GM12878 (cell line): ENCODE measurements around the gene FAM156B. TPM values are rescaled to one million over a fixed set of nuclear protein-coding genes. Genes with fewer than 3 reads are reported as not detected.

Experiments
- BHLHE40 ChIP-seq, 2 experiments: fragments of 450-650 bp in 1 of 2; IDR thresholded peaks; 2 replicates each; pipeline ENCODE4 v1.6.1; 2011 to 2017; ENCODE audit warnings: low read depth in 2 of 2, borderline replicate concordance in 1 of 2, improper control_type of control experiment in 1 of 2, low read length in 1 of 2, mild to moderate bottlenecking in 1 of 2
- FOXM1 ChIP-seq: IDR thresholded peaks from 2 replicates; pipeline ENCODE4 v1.6.1; 2012; ENCODE audit warnings: low read depth, mild to moderate bottlenecking, inconsistent platforms, low read length, moderate library complexity
- KAT2A ChIP-seq: conservative IDR thresholded peaks from 2 replicates; pipeline ENCODE4 v1.6.1; 2011; ENCODE audit warnings: low read depth, low read length; ENCODE audit not compliant: control insufficient read depth
- KDM1A ChIP-seq: fragments of 200-600 bp; sonication (generic); IDR thresholded peaks from 2 replicates; pipeline ENCODE4 v1.6.1; 2016; ENCODE audit warnings: borderline replicate concordance
- MTA3 ChIP-seq: IDR thresholded peaks from 2 replicates; pipeline ENCODE4 v1.6.1; 2012; ENCODE audit warnings: low read length, inconsistent platforms, borderline replicate concordance
- MXI1 ChIP-seq: fragments of 150-350 bp; IDR thresholded peaks from 2 replicates; pipeline ENCODE4 v1.6.1; 2011; ENCODE audit warnings: low read depth, mild to moderate bottlenecking, inconsistent platforms, low read length, improper control_type of control experiment
- NBN ChIP-seq: fragments of 450-650 bp; IDR thresholded peaks from 2 replicates; pipeline ENCODE4 v1.6.1; 2016
- NFXL1 ChIP-seq: fragments of 450-650 bp; IDR thresholded peaks from 2 replicates; pipeline ENCODE4 v1.6.1; 2017; ENCODE audit warnings: antibody characterized with exemption, mild to moderate bottlenecking, borderline replicate concordance
- POLR2AphosphoS5 ChIP-seq: IDR thresholded peaks from 2 replicates; pipeline ENCODE4 v1.6.1; 2011; ENCODE audit warnings: mild to moderate bottlenecking, low read length, inconsistent platforms
- RAD51 ChIP-seq: fragments of 450-650 bp; IDR thresholded peaks from 2 replicates; pipeline ENCODE4 v1.6.1; 2016; ENCODE audit warnings: moderate library complexity, mild to moderate bottlenecking, inconsistent platforms
- STAT1 ChIP-seq: fragments of 450-650 bp; conservative IDR thresholded peaks from 2 replicates; pipeline ENCODE4 v1.6.1; 2014; ENCODE audit warnings: antibody characterized with exemption, mild to moderate bottlenecking
- STAT3 ChIP-seq: IDR thresholded peaks from 2 replicates; pipeline ENCODE4 v1.6.1; 2011; ENCODE audit warnings: low read depth, low read length, improper control_type of control experiment
- TARDBP ChIP-seq: IDR thresholded peaks from 2 replicates; pipeline ENCODE4 v1.6.1; 2016; ENCODE audit warnings: borderline replicate concordance
- TCF3 ChIP-seq: IDR thresholded peaks from 2 replicates; pipeline ENCODE4 v1.6.1; 2012; ENCODE audit warnings: low read depth, mild to moderate bottlenecking, low read length, borderline replicate concordance; ENCODE audit not compliant: insufficient read depth
- ZNF207 ChIP-seq: fragments of 450-650 bp; IDR thresholded peaks from 2 replicates; pipeline ENCODE4 v1.6.1; 2014; ENCODE audit warnings: antibody characterized with exemption, mild to moderate bottlenecking, borderline replicate concordance
- polyA plus RNA-seq, 11 experiments: library from polyadenylated mRNA; depleted of rRNA in 4 of 11; unstranded in 6 of 11; stranded (reverse) in 5 of 11; fragments of >200 nt; fragmentation: Nextera tagmentation in 4 of 11; fragmentation: Illumina TruSeq in 1 of 11; extraction: Ambion mirVana in 4 of 11; extraction: Trizol in 1 of 11; gene quantifications; 1 replicate in 1 of 11; 2 replicates in 10 of 11; pipeline versions ENCODE4 v1.2.1 to v1.2.3, GENCODE V29; 2011 to 2016; ENCODE audit warnings: inconsistent platforms in 2 of 11, missing spikeins in 2 of 11, low read depth in 1 of 11
- total RNA-seq, 4 experiments: library from RNA; depleted of rRNA in 3 of 4; stranded (reverse); fragments of >200 nt in 3 of 4; fragmentation: Illumina TruSeq in 1 of 4; extraction: Trizol in 1 of 4; gene quantifications; 2 replicates each; pipeline versions ENCODE4 v1.2.1 to v1.2.3, GENCODE V29; 2013 to 2021
- TF ChIP-seq, protein P1 (sequence below): fragments of 450-650 bp; IDR thresholded peaks from 2 replicates; pipeline ENCODE4 v1.6.1; 2017; ENCODE audit warnings: borderline replicate concordance
- TF ChIP-seq, protein P2 (sequence below), 3 experiments: IDR thresholded peaks in 2 of 3; conservative IDR thresholded peaks in 1 of 3; 2 replicates each; pipeline ENCODE4 v1.5.1; 2011; ENCODE audit warnings: low read depth in 3 of 3, low read length in 3 of 3, mild to moderate bottlenecking in 3 of 3, control low read depth in 2 of 3, moderate library complexity in 2 of 3, inconsistent platforms in 1 of 3, mixed read lengths in 1 of 3; ENCODE audit not compliant: control insufficient read depth in 2 of 3, insufficient read depth in 1 of 3; ENCODE audit errors: extremely low read depth in 1 of 3
- TF ChIP-seq, protein P3 (sequence below): fragments of 450-650 bp; IDR thresholded peaks from 2 replicates; pipeline ENCODE4 v1.6.1; 2017; ENCODE audit warnings: mild to moderate bottlenecking, low read depth, inconsistent platforms; ENCODE audit not compliant: poor library complexity, severe bottlenecking
- TF ChIP-seq, protein P4 (sequence below): fragments of 450-650 bp; formaldehyde crosslinking; IDR thresholded peaks from 2 replicates; pipeline ENCODE4 v1.5.0; 2022; ENCODE audit warnings: mild to moderate bottlenecking, missing genetic modification characterization
- TF ChIP-seq, protein P5 (sequence below): IDR thresholded peaks from 2 replicates; pipeline ENCODE4 v1.6.1; 2011; ENCODE audit warnings: low read depth, mild to moderate bottlenecking, low read length, moderate library complexity, borderline replicate concordance; ENCODE audit errors: extremely low read depth

Gene FAM156B
- total and polyA plus RNA-seq, 10 of the 15 experiments (the other 5 are each of a cell fraction or from before 2014, with no cell fraction given): 0.53 to 27.9 (median 16.8) TPM

DNA sequence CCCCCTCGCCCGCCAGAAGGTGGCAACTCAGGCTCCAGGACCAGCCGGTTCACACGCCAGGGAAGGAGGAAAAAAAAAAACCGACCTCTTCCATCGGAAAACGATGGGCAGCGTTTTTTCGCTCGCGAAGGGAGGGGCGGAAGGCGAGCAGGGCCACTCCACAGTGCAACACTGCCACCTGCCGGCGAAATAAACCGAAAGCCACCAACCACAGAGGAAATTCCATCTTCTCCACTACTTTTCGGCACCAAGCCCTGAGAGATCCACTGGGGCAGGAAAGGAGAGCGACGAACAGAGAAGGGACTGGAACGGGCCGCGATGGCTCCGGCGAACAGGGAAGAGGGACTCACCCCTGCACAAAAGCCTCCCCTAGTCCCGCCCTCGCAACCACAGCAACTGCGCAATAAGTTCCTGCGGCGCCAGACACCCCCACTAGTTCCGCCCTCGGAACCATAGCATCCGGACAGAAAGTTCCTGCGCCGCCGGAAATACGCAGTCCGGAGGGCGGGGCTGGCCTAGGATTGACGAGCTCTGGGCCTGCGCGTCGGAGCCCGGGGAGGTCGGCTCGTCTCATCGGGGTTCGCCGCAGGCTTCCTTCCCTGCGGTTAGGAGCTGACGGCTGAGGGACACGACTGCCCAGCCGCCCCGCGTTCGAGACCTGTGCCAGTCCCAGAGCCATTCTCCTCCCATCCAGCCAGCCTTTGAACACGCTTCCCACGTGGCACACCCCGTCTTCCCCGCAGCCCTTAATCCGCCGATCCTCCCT lies 37.8 kb downstream of the FAM156B start (continued):
- TF ChIP-seq, protein P1, sequence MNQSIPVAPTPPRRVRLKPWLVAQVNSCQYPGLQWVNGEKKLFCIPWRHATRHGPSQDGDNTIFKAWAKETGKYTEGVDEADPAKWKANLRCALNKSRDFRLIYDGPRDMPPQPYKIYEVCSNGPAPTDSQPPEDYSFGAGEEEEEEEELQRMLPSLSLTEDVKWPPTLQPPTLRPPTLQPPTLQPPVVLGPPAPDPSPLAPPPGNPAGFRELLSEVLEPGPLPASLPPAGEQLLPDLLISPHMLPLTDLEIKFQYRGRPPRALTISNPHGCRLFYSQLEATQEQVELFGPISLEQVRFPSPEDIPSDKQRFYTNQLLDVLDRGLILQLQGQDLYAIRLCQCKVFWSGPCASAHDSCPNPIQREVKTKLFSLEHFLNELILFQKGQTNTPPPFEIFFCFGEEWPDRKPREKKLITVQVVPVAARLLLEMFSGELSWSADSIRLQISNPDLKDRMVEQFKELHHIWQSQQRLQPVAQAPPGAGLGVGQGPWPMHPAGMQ: no peak
- TF ChIP-seq NBN (peak; percentile 95), NFXL1 (no peak), MXI1 (no peak; the same call in 1 of the 2 replicates), STAT3 (peak; percentile 78; the same call in 1 of the 2 replicates), TCF3 (0 out of 2 replicates have a peak, but pooled peaks have one; percentile 18), RAD51 (no peak), STAT1 (peak; percentile 93), MTA3 (no peak), POLR2AphosphoS5 (peak; percentile 83), KDM1A (no peak), FOXM1 (peak; percentile 80), BHLHE40 (IDR thresholded peaks at IDR 0.05; ENCODE audit: borderline replicate concordance in 1 of 2, low read depth in 2 of 2, low read length in 1 of 2) (peak; percentile 36 to 42; a peak in 2 of 4 replicates), TARDBP (no peak), KAT2A (no peak), ZNF207 (peak; percentile 100)
- TF ChIP-seq, protein P2, sequence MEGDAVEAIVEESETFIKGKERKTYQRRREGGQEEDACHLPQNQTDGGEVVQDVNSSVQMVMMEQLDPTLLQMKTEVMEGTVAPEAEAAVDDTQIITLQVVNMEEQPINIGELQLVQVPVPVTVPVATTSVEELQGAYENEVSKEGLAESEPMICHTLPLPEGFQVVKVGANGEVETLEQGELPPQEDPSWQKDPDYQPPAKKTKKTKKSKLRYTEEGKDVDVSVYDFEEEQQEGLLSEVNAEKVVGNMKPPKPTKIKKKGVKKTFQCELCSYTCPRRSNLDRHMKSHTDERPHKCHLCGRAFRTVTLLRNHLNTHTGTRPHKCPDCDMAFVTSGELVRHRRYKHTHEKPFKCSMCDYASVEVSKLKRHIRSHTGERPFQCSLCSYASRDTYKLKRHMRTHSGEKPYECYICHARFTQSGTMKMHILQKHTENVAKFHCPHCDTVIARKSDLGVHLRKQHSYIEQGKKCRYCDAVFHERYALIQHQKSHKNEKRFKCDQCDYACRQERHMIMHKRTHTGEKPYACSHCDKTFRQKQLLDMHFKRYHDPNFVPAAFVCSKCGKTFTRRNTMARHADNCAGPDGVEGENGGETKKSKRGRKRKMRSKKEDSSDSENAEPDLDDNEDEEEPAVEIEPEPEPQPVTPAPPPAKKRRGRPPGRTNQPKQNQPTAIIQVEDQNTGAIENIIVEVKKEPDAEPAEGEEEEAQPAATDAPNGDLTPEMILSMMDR (IDR thresholded peaks at IDR 0.05 in 2 of 3, conservative IDR thresholded peaks at IDR 0.05 in 1 of 3; ENCODE audit: control insufficient read depth in 2 of 3, extremely low read depth in 1 of 3, insufficient read depth in 1 of 3, low read depth in 3 of 3, low read length in 3 of 3): peak; percentile 82 to 97 (median 91)
- TF ChIP-seq, protein P3, sequence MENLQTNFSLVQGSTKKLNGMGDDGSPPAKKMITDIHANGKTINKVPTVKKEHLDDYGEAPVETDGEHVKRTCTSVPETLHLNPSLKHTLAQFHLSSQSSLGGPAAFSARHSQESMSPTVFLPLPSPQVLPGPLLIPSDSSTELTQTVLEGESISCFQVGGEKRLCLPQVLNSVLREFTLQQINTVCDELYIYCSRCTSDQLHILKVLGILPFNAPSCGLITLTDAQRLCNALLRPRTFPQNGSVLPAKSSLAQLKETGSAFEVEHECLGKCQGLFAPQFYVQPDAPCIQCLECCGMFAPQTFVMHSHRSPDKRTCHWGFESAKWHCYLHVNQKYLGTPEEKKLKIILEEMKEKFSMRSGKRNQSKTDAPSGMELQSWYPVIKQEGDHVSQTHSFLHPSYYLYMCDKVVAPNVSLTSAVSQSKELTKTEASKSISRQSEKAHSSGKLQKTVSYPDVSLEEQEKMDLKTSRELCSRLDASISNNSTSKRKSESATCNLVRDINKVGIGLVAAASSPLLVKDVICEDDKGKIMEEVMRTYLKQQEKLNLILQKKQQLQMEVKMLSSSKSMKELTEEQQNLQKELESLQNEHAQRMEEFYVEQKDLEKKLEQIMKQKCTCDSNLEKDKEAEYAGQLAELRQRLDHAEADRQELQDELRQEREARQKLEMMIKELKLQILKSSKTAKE: peak; percentile 69
- TF ChIP-seq, protein P4, sequence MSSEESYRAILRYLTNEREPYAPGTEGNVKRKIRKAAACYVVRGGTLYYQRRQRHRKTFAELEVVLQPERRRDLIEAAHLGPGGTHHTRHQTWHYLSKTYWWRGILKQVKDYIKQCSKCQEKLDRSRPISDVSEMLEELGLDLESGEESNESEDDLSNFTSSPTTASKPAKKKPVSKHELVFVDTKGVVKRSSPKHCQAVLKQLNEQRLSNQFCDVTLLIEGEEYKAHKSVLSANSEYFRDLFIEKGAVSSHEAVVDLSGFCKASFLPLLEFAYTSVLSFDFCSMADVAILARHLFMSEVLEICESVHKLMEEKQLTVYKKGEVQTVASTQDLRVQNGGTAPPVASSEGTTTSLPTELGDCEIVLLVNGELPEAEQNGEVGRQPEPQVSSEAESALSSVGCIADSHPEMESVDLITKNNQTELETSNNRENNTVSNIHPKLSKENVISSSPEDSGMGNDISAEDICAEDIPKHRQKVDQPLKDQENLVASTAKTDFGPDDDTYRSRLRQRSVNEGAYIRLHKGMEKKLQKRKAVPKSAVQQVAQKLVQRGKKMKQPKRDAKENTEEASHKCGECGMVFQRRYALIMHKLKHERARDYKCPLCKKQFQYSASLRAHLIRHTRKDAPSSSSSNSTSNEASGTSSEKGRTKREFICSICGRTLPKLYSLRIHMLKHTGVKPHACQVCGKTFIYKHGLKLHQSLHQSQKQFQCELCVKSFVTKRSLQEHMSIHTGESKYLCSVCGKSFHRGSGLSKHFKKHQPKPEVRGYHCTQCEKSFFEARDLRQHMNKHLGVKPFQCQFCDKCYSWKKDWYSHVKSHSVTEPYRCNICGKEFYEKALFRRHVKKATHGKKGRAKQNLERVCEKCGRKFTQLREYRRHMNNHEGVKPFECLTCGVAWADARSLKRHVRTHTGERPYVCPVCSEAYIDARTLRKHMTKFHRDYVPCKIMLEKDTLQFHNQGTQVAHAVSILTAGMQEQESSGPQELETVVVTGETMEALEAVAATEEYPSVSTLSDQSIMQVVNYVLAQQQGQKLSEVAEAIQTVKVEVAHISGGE: no peak
- TF ChIP-seq, protein P5, sequence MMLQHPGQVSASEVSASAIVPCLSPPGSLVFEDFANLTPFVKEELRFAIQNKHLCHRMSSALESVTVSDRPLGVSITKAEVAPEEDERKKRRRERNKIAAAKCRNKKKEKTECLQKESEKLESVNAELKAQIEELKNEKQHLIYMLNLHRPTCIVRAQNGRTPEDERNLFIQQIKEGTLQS: no peak
